RWPE1 (cell line): ENCODE results near the gene IRX2.

Experiments used
- CTCF ChIA-PET: fragments of 350-600 bp; sonication (Branson Sonifier 250); formaldehyde crosslinking; extraction: SDS; loops from one replicate; lab custom pipeline; 2021; lab: Yijun Ruan, JAX
- POLR2A ChIA-PET: fragments of 400-600 bp; formaldehyde crosslinking; extraction: SDS; loops from one replicate; lab custom pipeline; 2020; ENCODE audit warnings: antibody characterized with exemption; ENCODE audit not compliant: low non-redundant PET; lab: Yijun Ruan, JAX
- DNase-seq: peaks from one replicate; pipeline ENCODE4 v3.0.0; 2012; ENCODE audit warnings: low spot score
- H3K27ac ChIP-seq: fragments of 450-650 bp; 2 replicates; pipeline ENCODE4 v1.5.1; 2017
- CTCF ChIP-seq: fragments of 450-650 bp; conservative IDR thresholded peaks from 2 replicates; pipeline ENCODE4 v1.5.1; 2017; ENCODE audit warnings: low read depth, mild to moderate bottlenecking

IRX2 gene

GRCh38 chr5:2740051-2740875, 11.2 kb downstream of the IRX2 start:
- no peak for DNase-seq
- ChIA-PET POLR2A (no interaction called here), CTCF (no interaction called here)
- no peak for TF ChIP-seq CTCF
- H3K27ac ChIP-seq = no peak overlapping the region

- peak overlapping the region; percentile 8; the same call in 1 of the 2 replicates for H3K27ac ChIP-seq
- ChIA-PET POLR2A (no interaction called here), CTCF (interaction anchor here (0.6 kb wide), 2 partner anchors 311 to 431 kb away, joined by 3 read pairs; no protein-coding TSS in a partner anchor)
- TF ChIP-seq CTCF = no peak
- peak; percentile 29 for DNase-seq
Observed at GRCh38 chr5:2739360-2740050, 12.0 kb downstream of the IRX2 start.

- no peak for TF ChIP-seq CTCF
- ChIA-PET POLR2A (no interaction called here), CTCF (interaction anchor here (0.6 kb wide), 2 partner anchors 310 to 430 kb away, joined by 3 read pairs; no protein-coding TSS in a partner anchor)
- no peak overlapping the region; the same call in 1 of the 2 replicates for H3K27ac ChIP-seq
- DNase-seq = no peak
Observed at GRCh38 chr5:2738700-2739359, 12.6 kb downstream of the IRX2 start.

- TF ChIP-seq CTCF = no peak
- POLR2A ChIA-PET = no interaction called here
- CTCF ChIA-PET = no interaction called here
- H3K27ac ChIP-seq = no peak overlapping the region
- DNase-seq = no peak
Observed at GRCh38 chr5:2738156-2738699, 13.2 kb downstream of the IRX2 start.

- TF ChIP-seq CTCF = no peak
- no peak overlapping the region for H3K27ac ChIP-seq
- no peak for DNase-seq
- POLR2A ChIA-PET = no interaction called here
- CTCF ChIA-PET = interaction anchor here (0.6 kb wide), 1 partner anchor 962 kb away, joined by 5 read pairs; no protein-coding TSS in a partner anchor
Observed at GRCh38 chr5:2737273-2738155, 14.0 kb downstream of the IRX2 start.
